Subcutaneous abdominal adipose tissue (tissue), 5 donors: ENCODE results near the gene CDK5R2.

Experiments used
- H3K27ac ChIP-seq: one replicate; pipeline ENCODE4 v1.7.0; 2013; ENCODE audit warnings: low read depth, mild to moderate bottlenecking, inconsistent platforms, low read length, moderate library complexity
- H3K27me3 ChIP-seq, 5 donors: one replicate each; pipeline ENCODE4 v1.7.0; 2013; ENCODE audit warnings: low read length in 5 of 5, inconsistent platforms in 1 of 5; ENCODE audit not compliant: control insufficient read depth in 5 of 5, insufficient read depth in 4 of 5
- H3K36me3 ChIP-seq, 5 donors: one replicate each; pipeline ENCODE4 v1.7.0; 2013; ENCODE audit warnings: low read length in 5 of 5; ENCODE audit not compliant: control insufficient read depth in 5 of 5, insufficient read depth in 5 of 5
- H3K4me1 ChIP-seq, 5 donors: one replicate each; pipeline ENCODE4 v1.7.0; 2013; ENCODE audit warnings: low read length in 5 of 5, mild to moderate bottlenecking in 3 of 5, moderate library complexity in 1 of 5; ENCODE audit not compliant: control insufficient read depth in 5 of 5, insufficient read depth in 5 of 5
- H3K4me3 ChIP-seq, 5 donors: one replicate each; pipeline ENCODE4 v1.7.0; 2013; ENCODE audit warnings: low read length in 5 of 5, low read depth in 1 of 5
- H3K9ac ChIP-seq, 5 donors: one replicate each; pipeline ENCODE4 v1.7.0; 2013; ENCODE audit warnings: low read length in 5 of 5, mild to moderate bottlenecking in 4 of 5, moderate library complexity in 3 of 5
- H3K9me3 ChIP-seq, 5 donors: one replicate each; pipeline ENCODE4 v1.7.0; 2013; ENCODE audit warnings: low read length in 5 of 5; ENCODE audit not compliant: control insufficient read depth in 5 of 5
- donor health status: healthy.
- donor health status: healthy.
- donor health status: healthy.
- donor health status: healthy.
- donor health status: healthy.

Gene CDK5R2

DNA sequence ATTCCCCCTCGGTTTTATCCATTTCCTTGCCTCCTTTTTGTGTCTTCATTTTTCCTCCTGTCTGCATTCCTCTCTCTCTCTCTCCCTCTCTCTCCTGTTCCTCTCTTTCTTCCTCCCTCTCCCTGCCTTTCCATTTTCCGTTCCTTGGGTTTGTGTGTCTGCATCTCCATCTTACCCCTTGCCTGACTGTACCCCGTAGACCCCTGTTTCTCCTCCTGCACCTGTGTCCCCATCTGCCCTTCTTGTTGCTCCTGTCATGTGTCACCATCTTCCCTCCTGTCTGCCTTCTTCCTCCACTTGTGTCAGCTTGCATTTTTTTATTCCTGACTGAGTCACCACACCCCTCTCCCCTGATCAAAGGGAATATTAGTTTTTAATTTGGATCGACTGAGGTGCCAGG lies 1.8 kb downstream of the CDK5R2 start:
- Histone ChIP-seq H3K27me3 (peaks cover 53 to 72% (median 66%) of the 10 kb centered on the region in 5 donors), H3K36me3 (no peaks in the 10 kb centered on the region), H3K9me3 (no peaks in the 10 kb centered on the region), H3K27ac (no peak overlapping the region), H3K4me1 (peaks cover 0 to 23% (median 13%) of the 10 kb centered on the region in 5 donors), H3K9ac (no peak overlapping the region), H3K4me3 (no peak overlapping the region)

DNA sequence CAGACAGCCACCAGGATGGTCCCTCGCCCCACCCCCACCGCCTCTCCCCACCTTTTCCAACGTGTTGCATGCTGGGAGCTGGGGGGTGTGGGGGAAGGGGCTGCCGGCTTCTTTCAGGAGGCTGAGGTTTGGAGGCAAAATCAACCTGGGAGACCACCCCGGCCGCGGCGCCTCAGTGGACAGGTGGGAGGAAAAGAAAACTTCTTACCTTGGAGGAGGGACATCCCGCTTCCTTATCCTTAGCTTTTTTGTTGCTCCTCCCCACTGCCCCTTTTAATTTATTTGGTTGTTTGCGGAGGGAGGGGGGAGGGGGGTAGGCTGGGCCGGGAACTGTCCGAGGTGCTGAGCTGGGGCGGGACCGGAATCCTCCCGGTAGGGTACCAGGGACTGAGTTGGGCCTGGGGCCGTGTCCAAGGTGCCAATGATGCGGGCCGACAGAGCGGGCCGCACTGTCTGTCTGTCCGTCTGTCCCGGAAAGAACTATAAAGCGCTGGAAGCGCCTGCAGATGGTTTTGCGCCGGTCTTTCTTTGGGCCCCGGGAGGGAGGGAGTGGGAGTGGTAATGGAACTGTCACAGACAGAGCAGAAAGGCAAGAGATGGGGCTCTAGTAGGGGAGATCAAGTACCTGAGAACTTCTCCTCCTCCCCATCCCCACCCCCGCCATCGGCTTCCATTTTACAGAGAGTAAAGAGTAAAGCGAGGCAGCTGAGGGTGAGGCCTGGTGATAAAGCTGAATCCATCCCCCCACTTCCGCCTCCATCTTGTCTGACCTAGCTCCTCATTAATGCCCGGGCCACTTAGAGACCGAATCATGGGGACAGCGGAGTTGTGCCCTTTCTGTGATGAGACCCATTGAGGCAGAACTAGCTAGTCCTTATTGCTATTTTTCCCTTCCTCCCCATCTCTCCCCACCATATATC lies 2.4 kb downstream of the CDK5R2 start:
- Histone ChIP-seq H3K4me1 (peaks cover 0 to 23% (median 13%) of the 10 kb centered on the region in 5 donors), H3K27ac (no peak overlapping the region), H3K9me3 (no peaks in the 10 kb centered on the region), H3K27me3 (peaks cover 53 to 70% (median 62%) of the 10 kb centered on the region in 5 donors), H3K9ac (no peak overlapping the region), H3K36me3 (no peaks in the 10 kb centered on the region), H3K4me3 (no peak overlapping the region)

DNA sequence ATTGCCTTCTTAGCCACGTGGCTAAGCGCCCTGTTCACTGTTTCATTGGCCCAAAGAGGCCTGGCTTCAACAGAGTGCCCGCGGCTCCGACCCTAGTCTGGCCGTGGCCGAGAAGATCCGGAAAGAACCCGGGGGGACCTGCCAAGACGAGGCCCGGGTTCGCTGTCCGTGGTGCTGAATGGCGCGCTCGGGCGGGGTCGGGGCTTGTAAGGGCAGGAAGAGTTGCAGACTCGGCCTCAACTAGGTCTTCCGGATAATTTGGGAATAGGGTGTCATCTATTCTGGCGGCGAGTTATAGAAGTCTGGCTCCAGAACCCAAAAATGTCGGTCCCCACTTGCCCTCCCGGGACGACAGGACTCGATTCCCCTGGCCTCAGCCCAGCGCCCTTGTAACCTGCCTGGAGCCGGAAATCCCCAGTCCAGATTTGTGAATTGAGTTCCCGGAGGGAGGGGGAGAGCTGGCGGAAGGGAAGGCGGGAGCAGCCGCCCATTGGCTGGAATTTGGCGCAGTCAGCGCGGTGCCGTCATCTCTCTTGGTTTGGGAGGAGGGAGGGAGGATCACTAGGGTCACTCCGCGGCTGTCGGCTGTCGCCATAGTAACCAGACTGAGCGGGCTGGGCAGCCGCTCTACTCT lies 3.5 kb downstream of the CDK5R2 start:
- H3K4me1 ChIP-seq = peaks cover 0 to 23% (median 13%) of the 10 kb centered on the region in 5 donors
- H3K36me3 ChIP-seq = no peaks in the 10 kb centered on the region
- no peaks in the 10 kb centered on the region for H3K9me3 ChIP-seq
- peak overlapping the region in 1 of 5 donors; percentile 40 for H3K4me3 ChIP-seq
- H3K27ac ChIP-seq = no peak overlapping the region
- peaks cover 51 to 65% (median 60%) of the 10 kb centered on the region in 5 donors for H3K27me3 ChIP-seq
- H3K9ac ChIP-seq = no peak overlapping the region

DNA sequence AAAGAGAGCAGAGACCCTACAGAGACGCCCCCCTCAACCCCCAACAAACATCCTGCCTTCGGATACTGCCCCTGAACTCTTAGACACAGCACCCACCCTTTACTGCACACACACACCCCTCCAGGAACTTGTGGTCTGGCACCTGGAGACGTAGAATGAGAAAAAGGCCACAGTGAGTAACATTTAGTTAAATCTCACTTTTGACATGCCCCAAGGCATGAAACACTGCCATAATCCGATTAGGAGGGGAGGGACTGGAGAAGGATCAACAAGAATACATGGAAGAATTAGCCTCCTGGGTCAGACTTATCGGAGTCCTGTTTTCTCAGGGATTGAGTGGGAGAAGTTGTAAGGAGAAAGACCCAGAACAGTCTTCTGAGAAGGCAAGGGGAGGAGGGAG lies 4.1 kb downstream of the CDK5R2 start:
- no peak overlapping the region for H3K4me3 ChIP-seq
- peaks cover 46 to 58% (median 54%) of the 10 kb centered on the region in 5 donors for H3K27me3 ChIP-seq
- peaks cover 0 to 23% (median 13%) of the 10 kb centered on the region in 5 donors for H3K4me1 ChIP-seq
- H3K9me3 ChIP-seq = no peaks in the 10 kb centered on the region
- no peak overlapping the region for H3K27ac ChIP-seq
- no peaks in the 10 kb centered on the region for H3K36me3 ChIP-seq
- no peak overlapping the region for H3K9ac ChIP-seq

DNA sequence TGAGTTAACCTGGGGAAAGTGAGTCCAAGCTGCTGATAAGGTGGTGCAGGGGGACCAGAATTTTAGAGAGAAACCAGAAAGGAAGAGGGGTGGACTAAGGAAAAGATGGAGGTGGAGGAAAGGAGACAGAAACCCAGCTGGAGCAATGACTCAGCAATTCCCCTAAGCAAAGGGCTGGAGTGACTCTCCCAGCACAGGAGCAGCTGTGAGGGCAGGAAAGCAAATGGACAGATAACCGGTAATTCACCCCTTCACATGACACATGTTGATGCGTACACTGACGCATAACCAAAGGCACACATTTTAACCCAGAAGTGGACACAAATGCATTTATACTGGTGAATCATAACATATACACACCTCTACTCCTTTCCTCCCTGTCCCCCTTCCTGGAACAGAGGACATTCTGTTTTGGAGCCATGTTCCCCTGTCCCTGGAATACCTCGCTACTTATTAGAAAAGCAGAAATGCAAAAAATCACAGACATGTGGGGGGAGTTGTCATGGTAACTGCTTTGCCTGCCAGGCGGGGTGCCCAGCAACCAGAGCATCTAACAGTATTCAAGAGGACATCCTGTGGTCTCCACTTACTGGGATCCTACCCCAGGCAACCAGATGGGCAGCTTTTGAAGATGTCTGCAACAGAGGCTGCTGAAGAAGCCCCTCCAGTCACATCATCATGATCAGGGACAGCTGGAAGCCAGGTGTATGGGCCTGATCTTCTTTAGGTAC lies 4.7 kb downstream of the CDK5R2 start:
- no peak overlapping the region for H3K4me3 ChIP-seq
- H3K9ac ChIP-seq = no peak overlapping the region
- H3K27me3 ChIP-seq = peaks cover 40 to 52% (median 48%) of the 10 kb centered on the region in 5 donors

DNA sequence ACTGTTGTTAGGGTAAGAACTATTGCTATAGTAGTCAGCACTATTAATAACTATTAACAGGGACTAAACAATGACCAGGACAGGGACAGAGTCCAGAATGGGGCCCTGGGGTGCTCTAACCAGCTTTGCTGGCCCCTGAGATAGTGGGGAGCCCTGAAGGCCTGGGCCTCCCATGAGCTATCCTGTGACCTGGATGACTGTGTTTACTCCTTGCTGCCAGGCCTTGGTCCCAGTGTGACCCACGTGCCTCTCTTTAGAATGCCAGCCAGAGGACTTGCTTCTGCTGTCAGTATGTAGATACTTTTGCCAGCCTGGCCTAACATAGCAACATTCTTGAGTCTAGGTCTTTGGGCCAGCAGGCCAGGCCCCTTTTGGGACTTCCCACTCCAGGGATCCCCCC lies 11.4 kb downstream of the CDK5R2 start:
- H3K27ac ChIP-seq = no peak overlapping the region
- no peak overlapping the region for H3K4me3 ChIP-seq
- no peak overlapping the region for H3K9ac ChIP-seq
- no peaks in the 10 kb centered on the region for H3K36me3 ChIP-seq
- peaks cover 11 to 32% (median 24%) of the 10 kb centered on the region in 5 donors for H3K27me3 ChIP-seq
- H3K4me1 ChIP-seq = no peaks in the 10 kb centered on the region
- H3K9me3 ChIP-seq = no peaks in the 10 kb centered on the region

More for the DNA sequence above, 4.7 kb downstream of the CDK5R2 start:
- Histone ChIP-seq H3K4me1 (peaks cover 0 to 22% (median 12%) of the 10 kb centered on the region in 5 donors), H3K27ac (no peak overlapping the region), H3K9me3 (no peaks in the 10 kb centered on the region), H3K36me3 (no peaks in the 10 kb centered on the region)

DNA sequence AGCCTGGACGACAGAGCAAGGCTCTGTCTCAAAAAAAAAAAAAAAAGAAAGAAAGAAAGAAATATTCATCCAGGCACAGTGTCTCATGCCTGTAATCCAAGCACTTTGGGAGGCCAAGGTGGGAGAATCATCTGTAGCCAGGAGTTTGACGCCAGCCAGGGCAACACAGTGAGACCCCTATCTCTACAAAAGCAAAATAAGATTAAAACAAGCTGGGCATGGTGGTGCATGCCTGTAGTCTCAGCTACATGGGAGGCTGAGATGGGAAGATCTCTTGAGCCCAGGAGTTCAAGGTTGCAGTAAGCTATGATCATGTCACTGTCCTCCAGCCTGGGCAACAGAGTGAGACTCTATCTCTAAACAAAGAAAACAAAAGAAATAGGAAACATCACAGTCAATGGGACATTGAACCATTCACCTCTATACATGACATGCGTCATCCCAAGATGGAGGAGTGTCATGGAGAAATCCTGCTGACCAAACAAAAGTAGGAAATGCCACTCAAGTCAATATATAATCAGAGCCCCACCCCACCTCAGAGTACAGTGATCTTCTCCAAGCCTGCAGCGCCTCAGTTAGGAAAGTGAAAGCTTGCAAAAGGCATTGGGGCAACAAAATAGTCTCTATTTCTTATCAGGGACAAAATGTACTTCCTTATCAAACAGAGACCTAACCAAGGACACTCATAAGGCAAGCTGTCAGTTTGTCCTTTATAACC lies 15.8 kb downstream of the CDK5R2 start:
- Histone ChIP-seq H3K36me3 (no peaks in the 10 kb centered on the region), H3K9me3 (no peaks in the 10 kb centered on the region), H3K9ac (no peak overlapping the region), H3K4me1 (peaks cover 0 to 6% (median 6%) of the 10 kb centered on the region in 5 donors), H3K27me3 (peaks cover 14 to 59% (median 48%) of the 10 kb centered on the region in 5 donors), H3K27ac (no peak overlapping the region), H3K4me3 (no peak overlapping the region)

DNA sequence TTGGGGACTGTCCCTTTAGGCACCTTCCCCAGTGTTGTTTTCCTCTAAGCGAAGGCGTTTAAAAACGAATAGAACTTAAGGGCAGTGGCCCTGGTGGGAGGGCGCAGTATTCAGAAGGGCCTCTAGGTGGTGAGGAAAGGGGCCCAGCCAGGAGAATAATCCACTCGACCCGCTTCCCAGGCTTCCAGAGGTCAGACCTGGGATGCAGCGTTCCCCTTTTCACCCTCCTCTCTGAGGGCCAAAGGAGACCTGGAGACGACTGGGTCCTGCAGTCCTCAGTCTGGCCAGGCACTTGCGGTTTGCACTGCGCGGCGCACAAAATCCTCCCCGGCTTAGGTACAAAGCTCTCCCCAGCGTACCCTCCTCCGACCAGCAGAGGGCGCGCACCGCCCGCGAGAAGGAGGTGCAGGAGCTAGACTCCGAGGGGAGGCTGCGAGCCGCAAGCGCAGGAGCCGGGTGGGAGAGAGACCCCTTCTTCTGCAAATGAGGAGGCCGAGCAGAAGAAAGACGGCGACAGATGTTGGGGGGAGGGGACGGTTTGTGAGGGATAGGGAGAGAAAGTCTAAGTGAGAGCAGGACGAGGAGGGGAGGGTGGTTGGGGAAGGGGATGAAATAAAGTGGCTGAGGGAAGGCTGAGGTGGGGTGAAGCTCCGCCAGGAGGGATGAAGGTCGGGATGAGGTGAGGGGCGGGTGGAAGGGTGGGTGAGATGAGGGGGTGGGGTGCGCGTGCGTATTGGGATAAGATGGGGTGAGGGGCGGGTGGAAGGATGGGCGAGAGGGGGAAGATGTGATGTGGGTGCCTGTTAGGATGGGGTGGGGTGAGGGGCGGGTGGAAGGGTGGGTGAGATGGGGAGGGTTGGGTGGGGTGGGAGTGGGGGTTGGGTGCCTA lies 20.6 kb downstream of the CDK5R2 start:
- peak overlapping the region; percentile 17 to 56 (median 35) for H3K4me3 ChIP-seq
- H3K27me3 ChIP-seq = peaks cover 43 to 77% (median 71%) of the 10 kb centered on the region in 5 donors

More for the DNA sequence above, 20.6 kb downstream of the CDK5R2 start:
- H3K9ac ChIP-seq = no peak overlapping the region
- no peaks in the 10 kb centered on the region for H3K9me3 ChIP-seq
- peaks cover 0 to 46% (median 38%) of the 10 kb centered on the region in 5 donors for H3K4me1 ChIP-seq
- no peaks in the 10 kb centered on the region for H3K36me3 ChIP-seq
- no peak overlapping the region for H3K27ac ChIP-seq
